Stimulated activated CD8-positive, alpha-beta memory T cell treated with anti-CD3 and anti-CD28 coated beads, Interleukin-12 subunit alpha, Interleukin-12 subunit beta, amount 100 ng/mL, for 24 hours (primary cell): ENCODE measurements around the gene ZNF777.
"Not testable (repeated sequence)": the region's sequence is repeated elsewhere in the genome, so short reads cannot be mapped to it uniquely, and the experiment has no call there.

Source experiments
- DNase-seq: peaks from one replicate; pipeline ENCODE4 v3.0.0-alpha.2; 2020; ENCODE audit errors: extremely low read depth

The ZNF777 gene

GRCh38 chr7:149450821-149451220 lies 10.0 kb downstream of the ZNF777 start:
- DNase-seq, result no peak

DNA sequence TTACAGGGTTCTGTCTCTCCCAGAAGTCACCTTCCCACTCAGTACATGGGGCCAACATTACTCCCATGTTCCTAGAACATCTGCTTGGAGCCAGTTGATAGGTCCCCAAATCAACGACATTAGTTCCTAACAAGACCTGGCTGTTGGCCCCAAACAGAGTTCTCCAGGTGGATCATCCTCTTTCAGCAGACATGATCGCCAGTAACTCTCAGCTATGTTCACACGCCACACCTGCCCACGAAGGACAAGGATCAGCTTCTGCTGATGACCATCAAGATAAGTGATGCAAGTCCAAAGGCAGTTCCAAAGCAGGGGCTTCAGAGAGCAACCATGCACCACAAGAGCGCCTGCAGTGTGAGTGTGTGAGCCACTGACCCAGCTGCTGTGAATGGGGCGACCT lies 11.0 kb downstream of the ZNF777 start:
- no peak for DNase-seq

GRCh38 chr7:149448961-149449360 lies 11.9 kb downstream of the ZNF777 start:
- DNase-seq, result no peak

- not testable (repeated sequence) for DNase-seq
Observed at GRCh38 chr7:149446026-149446425, 14.8 kb downstream of the ZNF777 start.

- no peak for DNase-seq
Observed at GRCh38 chr7:149444287-149444686, 16.6 kb downstream of the ZNF777 start.

DNA sequence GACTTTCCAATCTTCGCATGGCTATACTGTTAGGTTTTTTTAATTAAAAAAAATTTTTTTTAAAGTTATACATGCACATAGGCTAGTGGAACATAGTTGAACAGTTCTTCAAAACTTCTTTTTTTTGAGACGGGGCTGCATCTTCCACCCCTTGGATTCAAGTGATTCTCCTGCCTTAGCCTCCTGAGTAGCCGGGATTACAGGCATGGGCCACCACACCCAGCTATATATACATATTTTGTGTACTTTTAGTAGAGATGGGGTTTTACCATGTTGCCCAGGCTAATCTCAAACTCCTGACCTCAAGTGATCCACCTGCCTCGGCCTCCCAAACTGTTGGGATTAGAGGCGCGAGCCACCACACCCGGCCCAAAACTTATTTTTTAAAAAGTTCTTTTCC lies 17.3 kb downstream of the ZNF777 start:
- no peak for DNase-seq

DNA sequence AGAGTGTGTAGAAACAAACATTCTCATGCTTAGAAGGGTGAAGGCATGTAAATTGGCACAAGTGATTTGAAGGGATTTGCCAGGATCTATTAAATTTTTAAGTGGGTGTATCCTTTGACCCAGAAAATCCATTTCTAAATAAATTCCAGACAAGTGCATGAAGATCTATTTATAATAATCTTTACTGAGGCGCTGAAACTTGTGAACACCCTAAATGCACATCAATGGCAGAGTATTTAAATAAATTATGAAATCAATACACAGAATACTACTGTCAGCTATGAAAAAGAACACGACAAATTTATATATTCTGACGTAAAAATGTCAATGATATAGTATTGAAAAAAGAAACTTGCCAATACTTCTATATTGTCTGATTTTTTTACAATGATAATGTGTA lies 17.9 kb downstream of the ZNF777 start:
- DNase-seq, result no peak

GRCh38 chr7:149440222-149440621 lies 20.6 kb downstream of the ZNF777 start:
- DNase-seq, result no peak

DNA sequence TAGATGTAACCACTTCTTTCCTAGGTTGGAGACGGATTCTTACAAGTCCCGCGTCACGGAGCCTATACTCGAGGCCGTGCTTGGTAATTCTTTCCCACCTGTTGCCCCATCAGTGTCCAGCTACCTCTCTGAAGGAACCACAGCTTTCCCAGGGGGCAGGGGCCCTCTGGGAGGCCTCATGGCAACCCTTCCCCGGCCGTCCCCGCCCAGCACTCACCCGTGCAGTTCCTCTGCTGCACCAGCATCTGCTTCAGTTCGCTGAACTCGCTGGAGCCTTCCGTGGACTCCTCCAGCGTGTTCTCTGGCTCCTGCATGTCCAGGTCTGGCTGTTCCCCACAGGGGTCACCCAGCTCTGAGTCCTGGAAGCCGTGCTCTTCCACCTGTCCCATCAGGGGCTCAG lies 24.5 kb downstream of the ZNF777 start:
- no peak for DNase-seq

GRCh38 chr7:149433124-149433523 lies 27.7 kb downstream of the ZNF777 start:
- DNase-seq, result no peak

DNA sequence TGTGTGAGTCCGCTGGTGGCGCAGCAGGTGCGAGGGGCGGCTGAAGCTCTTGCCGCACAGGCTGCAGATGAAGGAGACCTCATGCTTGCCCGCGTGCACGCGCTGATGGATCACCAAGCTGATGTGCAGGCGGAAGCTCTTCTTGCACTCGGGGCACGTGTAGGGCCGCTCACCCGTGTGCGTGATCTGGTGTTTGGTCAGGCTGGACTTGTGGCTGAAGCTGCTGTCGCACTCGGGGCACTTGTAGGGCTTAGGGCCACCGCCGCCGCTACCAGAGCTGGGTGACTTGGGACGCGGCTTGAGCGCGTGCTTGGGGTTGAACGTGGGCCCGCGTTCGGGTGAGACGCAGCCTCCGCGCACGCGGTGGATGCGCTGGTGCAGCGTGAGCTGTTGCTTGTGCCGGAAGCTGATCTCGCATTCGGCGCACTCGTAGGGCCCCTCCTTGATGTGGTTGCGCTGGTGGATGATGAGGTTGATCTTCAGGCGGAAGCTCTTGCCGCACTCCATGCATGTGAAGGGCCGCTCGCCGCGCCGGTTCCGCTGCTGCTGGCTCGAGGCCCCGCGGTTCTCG lies 28.7 kb downstream of the ZNF777 start:
- DNase-seq, result no peak

DNA sequence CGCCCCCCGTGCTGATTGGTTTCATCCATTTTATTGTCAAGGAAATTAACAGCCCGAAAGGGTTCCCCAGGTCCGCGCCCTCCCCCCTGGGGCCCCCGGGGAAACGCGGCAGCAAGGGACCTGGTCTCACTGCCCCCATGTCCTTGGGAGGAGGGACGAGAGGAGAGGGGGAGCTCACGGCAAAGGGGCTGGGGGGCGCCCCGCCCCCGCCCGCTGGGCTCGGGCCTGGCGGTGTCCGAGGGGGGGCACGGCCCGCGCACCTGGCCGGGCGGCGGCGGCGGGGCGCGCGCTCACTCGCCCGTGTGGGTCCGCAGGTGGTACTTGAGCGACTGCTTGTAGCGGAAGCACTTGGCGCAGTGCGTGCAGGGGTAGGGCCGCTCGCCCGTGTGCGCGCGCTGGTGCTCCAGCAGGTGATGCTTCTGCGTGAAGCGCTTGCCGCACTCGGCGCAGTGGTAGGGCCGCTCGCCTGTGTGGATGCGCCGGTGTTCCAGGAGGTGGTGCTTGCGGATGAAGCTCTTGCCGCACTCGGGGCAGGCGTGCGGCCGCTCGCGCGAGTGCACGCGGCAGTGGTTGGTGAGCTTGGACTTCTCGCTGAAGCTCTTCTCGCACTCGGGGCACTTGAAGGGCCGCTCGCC lies 29.3 kb downstream of the ZNF777 start:
- DNase-seq, result no peak

- no peak for DNase-seq
Observed at GRCh38 chr7:149430192-149430591, 30.7 kb downstream of the ZNF777 start.

DNA sequence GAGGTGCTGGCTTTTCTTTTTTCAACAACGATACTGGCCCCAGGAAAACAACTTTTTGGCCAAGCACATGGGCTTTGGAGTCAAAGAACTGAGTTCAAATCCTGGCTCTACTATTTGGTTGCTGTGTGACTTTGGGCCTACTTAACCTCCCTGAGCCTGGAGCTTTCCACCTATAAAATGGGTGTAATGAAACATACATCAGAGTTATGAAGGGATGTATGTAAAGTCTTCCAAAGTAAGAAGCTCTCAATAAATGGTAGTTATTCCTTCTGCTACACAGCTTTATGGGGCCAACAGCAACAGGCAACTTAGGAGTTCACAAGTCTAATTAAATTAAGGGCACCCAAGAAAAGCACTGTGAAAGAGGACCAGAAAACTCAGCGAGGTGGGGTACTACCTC lies 33.0 kb downstream of the ZNF777 start:
- DNase-seq, result no peak

DNA sequence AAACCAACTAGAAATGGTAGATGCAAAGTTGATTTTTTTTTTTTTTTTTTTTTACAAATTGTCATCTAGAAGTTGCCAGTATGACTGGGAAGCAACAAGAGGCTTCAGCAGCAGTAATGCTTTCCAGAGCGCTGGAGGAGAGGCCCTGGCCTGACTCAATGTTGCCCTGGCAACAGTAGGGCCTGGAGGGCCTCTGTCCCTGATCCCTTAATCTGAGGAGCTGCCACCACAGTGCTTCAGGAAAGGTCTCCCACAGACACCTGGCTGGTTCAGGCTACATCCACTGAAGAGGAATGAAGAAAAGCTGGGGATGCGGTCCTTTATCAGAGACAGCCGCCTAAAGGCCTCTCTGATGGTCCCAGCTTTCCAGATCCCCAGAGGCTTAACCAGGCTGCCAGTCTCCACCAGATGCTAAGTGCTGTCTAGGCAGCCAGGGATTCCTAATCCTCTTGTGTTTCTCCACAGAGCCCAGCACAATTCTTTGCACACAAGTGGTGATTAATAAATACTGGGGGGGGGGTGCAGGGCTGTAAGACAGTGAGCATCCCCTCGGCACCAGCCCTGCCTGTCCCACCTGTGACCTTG lies 33.7 kb downstream of the ZNF777 start:
- DNase-seq, result no peak

GRCh38 chr7:149423449-149424110 lies 37.3 kb downstream of the ZNF777 start:
- no peak for DNase-seq

DNA sequence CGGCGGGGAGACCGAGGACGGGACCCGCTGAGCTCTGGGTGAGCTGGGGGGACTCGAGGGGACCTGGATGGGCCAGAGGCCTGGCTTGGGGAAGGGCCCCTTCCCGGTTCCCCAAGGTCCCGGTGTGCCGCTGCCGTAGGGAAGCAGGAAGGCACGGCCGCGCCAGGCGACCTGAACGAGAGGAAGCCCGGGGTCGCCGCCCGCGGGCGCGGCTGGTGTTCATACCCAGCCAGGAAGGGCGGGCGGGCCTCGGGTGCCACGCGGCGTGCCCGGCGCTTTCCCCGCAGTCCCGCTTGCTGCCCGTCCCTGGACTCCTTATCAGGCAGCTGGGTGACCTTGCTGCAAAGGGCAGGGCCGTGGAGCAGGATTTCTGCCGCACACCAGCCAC lies 38.0 kb downstream of the ZNF777 start:
- no peak for DNase-seq

DNA sequence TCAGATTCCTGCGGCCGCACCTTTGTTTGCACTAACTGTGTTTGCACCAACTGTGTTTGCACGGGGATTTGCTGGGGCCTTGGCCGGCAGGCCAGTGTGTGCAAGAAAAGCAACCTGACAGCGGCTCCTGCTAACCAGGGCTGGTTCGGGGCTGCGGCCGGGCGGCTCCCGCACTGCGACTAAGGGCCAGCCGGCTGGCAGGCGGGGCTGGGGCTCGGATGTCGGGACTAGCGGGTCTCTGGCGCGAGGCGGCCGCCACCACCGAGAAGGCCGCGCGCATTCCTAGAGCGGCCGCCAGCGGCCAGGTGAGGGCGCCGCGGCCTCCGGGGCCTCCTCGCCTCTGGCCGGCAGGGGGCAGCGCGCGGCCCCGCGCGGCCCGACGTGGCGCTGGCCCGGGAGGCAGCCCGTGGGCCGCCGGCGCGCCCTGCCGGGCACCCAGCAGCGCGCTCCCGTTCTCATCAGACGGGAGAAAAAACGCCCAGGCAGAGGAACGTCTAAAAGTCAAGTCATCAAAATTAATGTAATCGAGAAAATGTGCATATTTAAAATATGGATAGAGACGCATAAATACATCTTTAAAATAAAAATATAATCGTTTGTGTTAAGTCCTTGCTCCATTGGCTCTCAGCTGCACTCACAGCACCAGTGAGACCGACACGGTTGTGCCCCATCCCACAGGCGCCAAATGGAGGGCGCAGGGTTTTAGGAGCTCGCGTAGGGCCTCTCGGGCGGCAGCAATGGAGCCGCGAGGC lies 38.5 kb downstream of the ZNF777 start:
- DNase-seq, result peak; percentile 41

GRCh38 chr7:149420006-149420405 lies 40.9 kb downstream of the ZNF777 start:
- DNase-seq, result no peak

DNA sequence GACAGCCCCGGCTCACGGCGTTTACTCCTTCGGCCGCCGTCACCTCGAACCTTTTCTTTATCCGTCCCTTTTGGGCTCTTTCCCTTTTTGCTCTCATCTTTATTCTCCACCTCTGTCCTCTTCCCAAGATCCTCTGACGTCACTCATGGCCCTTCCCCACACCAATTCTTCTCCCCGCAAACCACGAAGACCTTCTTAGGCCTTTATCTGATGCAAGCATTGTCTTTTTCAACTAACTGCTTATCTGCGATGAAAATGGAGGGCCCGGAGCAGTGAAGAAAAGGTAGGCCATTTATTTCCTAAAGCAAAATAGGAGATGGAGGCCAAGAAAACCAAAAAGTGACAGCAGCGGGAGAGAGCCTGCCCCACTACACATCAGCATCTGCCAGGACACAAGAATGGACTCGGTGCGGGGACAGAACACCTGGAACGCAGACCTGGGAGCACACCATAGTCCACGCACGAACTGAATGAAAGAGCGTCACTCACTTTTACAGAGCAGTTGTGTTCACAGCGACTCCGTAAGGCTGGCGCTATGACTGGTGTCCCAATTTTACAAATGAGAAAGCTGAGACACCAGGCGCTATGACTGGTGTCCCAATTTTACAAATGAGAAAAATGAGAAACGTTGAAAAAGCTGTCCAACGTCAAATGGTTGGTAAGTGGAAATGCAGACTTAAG lies 45.3 kb downstream of the ZNF777 start:
- no peak for DNase-seq

GRCh38 chr7:149414745-149415390 lies 46.0 kb downstream of the ZNF777 start:
- peak; percentile 26 for DNase-seq
